Measurements from ENCODE around the gene ALX4. TPM values are rescaled to one million over a fixed set of nuclear protein-coding genes. Genes with fewer than 3 reads are reported as not detected.

ALX4 gene
- polyA plus RNA-seq, 1 of the 3 experiments (the other 2 are of a cell fraction): under 0.01 TPM

DNA sequence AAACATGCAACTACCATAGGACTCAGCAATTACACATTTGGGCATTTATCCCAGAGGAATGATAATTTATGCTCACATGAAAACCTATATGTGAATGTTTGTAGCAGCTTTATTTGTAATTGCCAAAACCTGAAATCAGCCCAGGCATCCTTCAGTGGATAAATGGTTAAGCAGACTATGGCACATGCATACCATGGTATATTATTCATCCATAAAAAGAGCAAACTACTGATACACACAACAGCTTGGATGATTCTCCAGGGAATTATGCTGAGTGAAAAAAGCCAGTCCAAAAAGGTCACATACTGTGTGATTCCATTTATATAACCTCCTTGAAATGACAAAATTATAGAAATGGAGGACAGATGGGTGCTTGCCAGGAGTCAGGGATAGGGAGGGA lies 86.7 kb downstream of the ALX4 start:
- no peaks in the 10 kb centered on the region for H4K20me1 ChIP-seq (ENCODE audit: insufficient read depth)
- no peaks in the 10 kb centered on the region for H3K27me3 ChIP-seq (ENCODE audit: insufficient read depth)
- H3K9ac ChIP-seq: no peak overlapping the region
- peak overlapping the region in 1 of 2 experiments; percentile 16; a peak in 1 of 4 replicates for H3K27ac ChIP-seq (ENCODE audit: low read depth in 2 of 2, low read length in 1 of 2)
- ChIA-PET CTCF (no interaction called here), POLR2A (no interaction called here)
- no peaks in the 10 kb centered on the region for H3K79me2 ChIP-seq (ENCODE audit: insufficient read depth)
- H3K36me3 ChIP-seq (replicated peaks in 1 of 2; ENCODE audit: control insufficient read depth in 1 of 2, insufficient read depth in 2 of 2, low read length in 1 of 2): no peaks in the 10 kb centered on the region
- H2AFZ ChIP-seq (ENCODE audit: low read depth): no peak overlapping the region
- no peak for DNase-seq
- H3K4me3 ChIP-seq (ENCODE audit: low read depth in 2 of 2, low read length in 1 of 2): no peak overlapping the region
- H3F3A ChIP-seq (replicated peaks; ENCODE audit: insufficient read depth): no peaks in the 10 kb centered on the region
- TF ChIP-seq JUND (IDR thresholded peaks at IDR 0.05) (peak; percentile 41), NFIC (IDR thresholded peaks at IDR 0.05; ENCODE audit: borderline replicate concordance) (peak; percentile 21; the same call in 1 of the 2 replicates), YY1 (IDR thresholded peaks at IDR 0.05; ENCODE audit: low read depth) (no peak), TCF12 (IDR thresholded peaks at IDR 0.05) (peak; percentile 61), FOSL2 (IDR thresholded peaks at IDR 0.05; ENCODE audit: borderline replicate concordance, low read depth) (peak; percentile 43; the same call in 1 of the 2 replicates), TEAD4 (IDR thresholded peaks at IDR 0.05; ENCODE audit: borderline replicate concordance, insufficient read depth) (0 out of 2 replicates have a peak, but pooled peaks have one; percentile 39)
- TF ChIP-seq, protein P1, sequence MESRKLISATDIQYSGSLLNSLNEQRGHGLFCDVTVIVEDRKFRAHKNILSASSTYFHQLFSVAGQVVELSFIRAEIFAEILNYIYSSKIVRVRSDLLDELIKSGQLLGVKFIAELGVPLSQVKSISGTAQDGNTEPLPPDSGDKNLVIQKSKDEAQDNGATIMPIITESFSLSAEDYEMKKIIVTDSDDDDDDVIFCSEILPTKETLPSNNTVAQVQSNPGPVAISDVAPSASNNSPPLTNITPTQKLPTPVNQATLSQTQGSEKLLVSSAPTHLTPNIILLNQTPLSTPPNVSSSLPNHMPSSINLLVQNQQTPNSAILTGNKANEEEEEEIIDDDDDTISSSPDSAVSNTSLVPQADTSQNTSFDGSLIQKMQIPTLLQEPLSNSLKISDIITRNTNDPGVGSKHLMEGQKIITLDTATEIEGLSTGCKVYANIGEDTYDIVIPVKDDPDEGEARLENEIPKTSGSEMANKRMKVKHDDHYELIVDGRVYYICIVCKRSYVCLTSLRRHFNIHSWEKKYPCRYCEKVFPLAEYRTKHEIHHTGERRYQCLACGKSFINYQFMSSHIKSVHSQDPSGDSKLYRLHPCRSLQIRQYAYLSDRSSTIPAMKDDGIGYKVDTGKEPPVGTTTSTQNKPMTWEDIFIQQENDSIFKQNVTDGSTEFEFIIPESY (IDR thresholded peaks at IDR 0.05; ENCODE audit: borderline replicate concordance, low read depth): no peak
- H3K4me2 ChIP-seq: no peak overlapping the region
- H3K4me1 ChIP-seq (ENCODE audit: control insufficient read depth in 1 of 2, insufficient read depth in 2 of 2, low read depth in 1 of 2, low read length in 1 of 2): peaks cover 7 to 21% of the 10 kb centered on the region in 2 experiments; a peak in 2 of 4 replicates
- H3K9me2 ChIP-seq: no peaks in the 10 kb centered on the region
- H3K9me3 ChIP-seq: no peaks in the 10 kb centered on the region

DNA sequence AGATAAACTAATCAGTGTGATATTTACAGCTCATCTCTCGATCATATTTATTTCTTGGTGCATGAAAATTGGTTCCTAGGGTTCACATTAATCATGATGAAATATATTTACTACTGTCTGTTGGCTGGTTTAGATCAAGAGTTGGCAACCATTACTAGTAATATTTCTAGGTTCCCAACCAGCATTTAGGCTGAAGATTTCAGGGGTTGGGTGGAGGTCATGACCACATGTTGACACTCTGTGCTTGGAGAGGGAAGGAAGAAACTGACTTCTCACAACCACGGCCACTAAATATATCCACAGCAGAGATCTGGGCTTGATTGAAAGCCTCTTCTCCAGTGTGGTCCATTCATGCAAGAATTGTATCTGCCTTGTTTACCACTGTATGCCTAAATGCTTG lies 87.9 kb downstream of the ALX4 start:
- no peaks in the 10 kb centered on the region for H3F3A ChIP-seq (replicated peaks; ENCODE audit: insufficient read depth)
- H2AFZ ChIP-seq (ENCODE audit: low read depth): no peak overlapping the region
- H3K9ac ChIP-seq: no peak overlapping the region
- H3K9me2 ChIP-seq: no peaks in the 10 kb centered on the region
- TF ChIP-seq ELF1 (IDR thresholded peaks at IDR 0.05): no peak
- TF ChIP-seq, protein P2, sequence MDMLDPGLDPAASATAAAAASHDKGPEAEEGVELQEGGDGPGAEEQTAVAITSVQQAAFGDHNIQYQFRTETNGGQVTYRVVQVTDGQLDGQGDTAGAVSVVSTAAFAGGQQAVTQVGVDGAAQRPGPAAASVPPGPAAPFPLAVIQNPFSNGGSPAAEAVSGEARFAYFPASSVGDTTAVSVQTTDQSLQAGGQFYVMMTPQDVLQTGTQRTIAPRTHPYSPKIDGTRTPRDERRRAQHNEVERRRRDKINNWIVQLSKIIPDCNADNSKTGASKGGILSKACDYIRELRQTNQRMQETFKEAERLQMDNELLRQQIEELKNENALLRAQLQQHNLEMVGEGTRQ (IDR thresholded peaks at IDR 0.05; ENCODE audit: borderline replicate concordance, low read depth, low read length): no peak
- POLR2A ChIA-PET: no interaction called here
- no peaks in the 10 kb centered on the region for H3K79me2 ChIP-seq (ENCODE audit: insufficient read depth)
- H3K4me2 ChIP-seq: no peak overlapping the region
- CTCF ChIA-PET: no interaction called here
- no peak for DNase-seq
- H3K4me3 ChIP-seq (ENCODE audit: low read depth in 2 of 2, low read length in 1 of 2): no peak overlapping the region
- peaks cover 0 to 2% of the 10 kb centered on the region in 2 experiments for H3K36me3 ChIP-seq (replicated peaks in 1 of 2; ENCODE audit: control insufficient read depth in 1 of 2, insufficient read depth in 2 of 2, low read length in 1 of 2)
- no peaks in the 10 kb centered on the region for H3K9me3 ChIP-seq
- H3K27ac ChIP-seq (ENCODE audit: low read depth in 2 of 2, low read length in 1 of 2): no peak overlapping the region
- WGBS (ENCODE audit: low lambda C conversion rate): 84% methylated on average over 2 of the region's 2 CpGs
- H3K27me3 ChIP-seq (ENCODE audit: insufficient read depth): no peaks in the 10 kb centered on the region
- no peaks in the 10 kb centered on the region for H4K20me1 ChIP-seq (ENCODE audit: insufficient read depth)
- peaks cover 7 to 21% of the 10 kb centered on the region in 2 experiments; a peak in 2 of 4 replicates for H3K4me1 ChIP-seq (ENCODE audit: control insufficient read depth in 1 of 2, insufficient read depth in 2 of 2, low read depth in 1 of 2, low read length in 1 of 2)

DNA sequence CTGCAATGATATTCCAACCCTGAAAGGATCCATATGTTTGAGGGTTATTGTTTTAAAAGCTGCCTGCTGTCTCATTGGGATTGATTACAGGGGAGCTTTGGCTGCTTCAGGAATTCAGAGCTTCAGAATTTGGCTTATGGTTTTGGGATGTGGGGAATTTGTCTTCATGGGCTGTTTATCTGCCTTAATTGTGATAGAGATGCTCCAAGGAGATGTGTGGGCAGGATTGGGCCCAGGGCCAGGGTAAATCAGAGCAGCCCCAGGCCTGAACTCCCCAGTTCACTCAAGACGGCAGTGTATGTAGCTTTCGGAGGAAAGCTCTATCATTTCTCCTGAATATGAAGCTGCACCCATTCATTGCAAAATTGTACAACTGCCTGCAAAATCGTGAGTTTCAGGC lies 88.5 kb downstream of the ALX4 start:
- no peak for DNase-seq

More for the DNA sequence above, 88.5 kb downstream of the ALX4 start:
- H3K4me2 ChIP-seq: no peak overlapping the region
- no peaks in the 10 kb centered on the region for H3F3A ChIP-seq (replicated peaks; ENCODE audit: insufficient read depth)
- POLR2A ChIA-PET: no interaction called here
- TF ChIP-seq EZH2phosphoT487 (IDR thresholded peaks at IDR 0.05; ENCODE audit: borderline replicate concordance, low read depth) (no peak), POLR2AphosphoS5 (IDR thresholded peaks at IDR 0.05; ENCODE audit: low read depth, low read length) (no peak), RFX5 (IDR thresholded peaks at IDR 0.05; ENCODE audit: low read length) (no peak), RXRA (IDR thresholded peaks at IDR 0.05; ENCODE audit: borderline replicate concordance, low read depth) (no peak), JUND (IDR thresholded peaks at IDR 0.05) (no peak), SIN3A (IDR thresholded peaks at IDR 0.05; ENCODE audit: borderline replicate concordance, low read depth, low read length) (no peak), TEAD4 (IDR thresholded peaks at IDR 0.05; ENCODE audit: borderline replicate concordance, insufficient read depth) (no peak), ELF1 (IDR thresholded peaks at IDR 0.05) (no peak), MEF2A (IDR thresholded peaks at IDR 0.05; ENCODE audit: borderline replicate concordance, low read depth) (no peak), MXI1 (IDR thresholded peaks at IDR 0.05; ENCODE audit: low read depth, low read length) (no peak)
- TF ChIP-seq, protein P1 (IDR thresholded peaks at IDR 0.05; ENCODE audit: borderline replicate concordance, low read depth): no peak
- TF ChIP-seq, protein P3, sequence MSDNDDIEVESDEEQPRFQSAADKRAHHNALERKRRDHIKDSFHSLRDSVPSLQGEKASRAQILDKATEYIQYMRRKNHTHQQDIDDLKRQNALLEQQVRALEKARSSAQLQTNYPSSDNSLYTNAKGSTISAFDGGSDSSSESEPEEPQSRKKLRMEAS (IDR thresholded peaks at IDR 0.05; ENCODE audit: low read depth): no peak
- peaks cover 0 to 2% of the 10 kb centered on the region in 2 experiments for H3K36me3 ChIP-seq (replicated peaks in 1 of 2; ENCODE audit: control insufficient read depth in 1 of 2, insufficient read depth in 2 of 2, low read length in 1 of 2)
- peaks cover 7 to 21% of the 10 kb centered on the region in 2 experiments; a peak in 2 of 4 replicates for H3K4me1 ChIP-seq (ENCODE audit: control insufficient read depth in 1 of 2, insufficient read depth in 2 of 2, low read depth in 1 of 2, low read length in 1 of 2)
- no peak overlapping the region for H3K4me3 ChIP-seq (ENCODE audit: low read depth in 2 of 2, low read length in 1 of 2)
- no peaks in the 10 kb centered on the region for H4K20me1 ChIP-seq (ENCODE audit: insufficient read depth)
- no peak overlapping the region for H3K9ac ChIP-seq
- no peak overlapping the region for H3K27ac ChIP-seq (ENCODE audit: low read depth in 2 of 2, low read length in 1 of 2)
- CTCF ChIA-PET: interaction anchor here (1.1 to 1.3 kb wide), 2 partner anchors 64 to 86 kb away, joined by 3 read pairs; no protein-coding TSS in a partner anchor
- no peaks in the 10 kb centered on the region for H3K9me2 ChIP-seq
- 74% methylated on average over 3 of the region's 3 CpGs for WGBS (ENCODE audit: low lambda C conversion rate)
- no peaks in the 10 kb centered on the region for H3K9me3 ChIP-seq
- no peak overlapping the region for H2AFZ ChIP-seq (ENCODE audit: low read depth)
- H3K27me3 ChIP-seq (ENCODE audit: insufficient read depth): no peaks in the 10 kb centered on the region
- H3K79me2 ChIP-seq (ENCODE audit: insufficient read depth): no peaks in the 10 kb centered on the region

All from SK-N-SH (cell line).